CD4-positive, CD25-positive, alpha-beta regulatory T cell (primary cell): ENCODE data around the gene ZNF518A. TPM values are rescaled to one million over a fixed set of nuclear protein-coding genes. Genes with fewer than 3 reads are reported as not detected.

Experiments used
- ATAC-seq, 2 donors: fragments of 150-1000 bp; cut with Tn5 transposase; one replicate each; pipeline ENCODE4 v1.10.0; 2021; ENCODE audit warnings: low read depth in 2 of 2, moderate number of reproducible peaks in 2 of 2, moderate library complexity in 1 of 2
- DNase-seq, 3 donors: peaks; one replicate each; pipeline versions ENCODE4 v3.0.0 to v3.0.0-alpha.2; 2012 to 2022; ENCODE audit warnings: mixed read lengths in 1 of 3
- H3K27ac ChIP-seq: one replicate; pipeline ENCODE4 v1.7.0; 2013; ENCODE audit warnings: mild to moderate bottlenecking, low read length; ENCODE audit not compliant: insufficient read depth, poor library complexity, severe bottlenecking
- H3K27me3 ChIP-seq: one replicate; pipeline ENCODE4 v1.7.0; 2013; ENCODE audit warnings: low read length; ENCODE audit not compliant: control insufficient read depth, insufficient read depth
- H3K36me3 ChIP-seq: one replicate; pipeline ENCODE4 v1.7.0; 2013; ENCODE audit warnings: mild to moderate bottlenecking, low read length, moderate library complexity; ENCODE audit not compliant: control insufficient read depth, insufficient read depth
- H3K4me1 ChIP-seq: 2 replicates; pipeline ENCODE4 v1.7.0; 2013; ENCODE audit warnings: mild to moderate bottlenecking, low read length; ENCODE audit not compliant: insufficient read depth, control insufficient read depth, poor library complexity, severe bottlenecking
- H3K4me3 ChIP-seq: one replicate; pipeline ENCODE4 v1.7.0; 2013; ENCODE audit warnings: low read depth, mild to moderate bottlenecking, low read length, moderate library complexity
- H3K9me3 ChIP-seq, 2 experiments: 1 replicate in 1 of 2; 2 replicates in 1 of 2; pipeline ENCODE4 v1.7.0; 2013; ENCODE audit warnings: low read length in 2 of 2, mild to moderate bottlenecking in 1 of 2, moderate library complexity in 1 of 2; ENCODE audit not compliant: control insufficient read depth in 2 of 2
- H3K27ac Mint-ChIP-seq, 3 donors: one replicate each; pipeline ENCODE4 v1.8.0; 2020 to 2022; ENCODE audit warnings: mild to moderate bottlenecking in 3 of 3, mixed read lengths in 3 of 3, moderate library complexity in 2 of 3
- H3K27me3 Mint-ChIP-seq: one replicate; pipeline ENCODE4 v1.8.0; 2022; ENCODE audit warnings: mild to moderate bottlenecking, mixed read lengths
- H3K36me3 Mint-ChIP-seq: one replicate; pipeline ENCODE4 v1.8.0; 2020; ENCODE audit warnings: mixed read lengths
- H3K4me1 Mint-ChIP-seq, 4 donors: one replicate each; pipeline ENCODE4 v1.8.0; 2020 to 2022; ENCODE audit warnings: mixed read lengths in 4 of 4, mild to moderate bottlenecking in 1 of 4
- H3K4me3 Mint-ChIP-seq, 4 donors: one replicate each; pipeline ENCODE4 v1.8.0; 2020 to 2022; ENCODE audit warnings: mild to moderate bottlenecking in 4 of 4, mixed read lengths in 4 of 4, moderate library complexity in 3 of 4
- H3K9me3 Mint-ChIP-seq, 7 donors: one replicate each; pipeline ENCODE4 v1.8.0; 2020 to 2022; ENCODE audit warnings: mixed read lengths in 7 of 7, mild to moderate bottlenecking in 3 of 7, moderate library complexity in 2 of 7
- polyA plus RNA-seq, 4 donors: library from polyadenylated mRNA; unstranded; fragments of 300-500 nt; fragmentation: Illumina TruSeq; gene quantifications; one replicate each; pipeline ENCODE4 v1.2.3, GENCODE V29; 2021
- total RNA-seq: library from RNA; stranded (reverse); gene quantifications from one replicate; pipeline ENCODE4 v1.2.3, GENCODE V29; 2022

ZNF518A gene
- total and polyA plus RNA-seq, 5 donors from 2014 or later, result 9.5 to 17.7 (median 13.3) TPM

GRCh38 chr10:96122824-96123223, 7.3 kb upstream of the ZNF518A start:
- Mint-ChIP-seq H3K4me3 (no peak overlapping the region), H3K36me3 (no peaks in the 10 kb centered on the region), H3K27ac (no peak overlapping the region), H3K27me3 (peaks cover 94% of the 10 kb centered on the region), H3K9me3 (peaks cover 0 to 10% (median 2%) of the 10 kb centered on the region in 7 donors), H3K4me1 (peaks cover 0 to 4% (median 0%) of the 10 kb centered on the region in 4 donors)
- no peak for ATAC-seq
- Histone ChIP-seq H3K4me1 (no peaks in the 10 kb centered on the region), H3K36me3 (no peaks in the 10 kb centered on the region), H3K9me3 (peaks cover 0 to under 1% of the 10 kb centered on the region in 2 experiments), H3K4me3 (no peak overlapping the region), H3K27me3 (peaks cover 47% of the 10 kb centered on the region), H3K27ac (no peak overlapping the region)
- peak in 1 of 3 donors; percentile 31 for DNase-seq

GRCh38 chr10:96124230-96125141, 5.6 kb upstream of the ZNF518A start:
- Mint-ChIP-seq H3K4me1 (peaks cover 0 to 4% (median 3%) of the 10 kb centered on the region in 4 donors), H3K9me3 (peaks cover 0 to 17% (median 7%) of the 10 kb centered on the region in 7 donors), H3K36me3 (peaks cover 3% of the 10 kb centered on the region), H3K4me3 (no peak overlapping the region), H3K27me3 (peaks cover 86% of the 10 kb centered on the region), H3K27ac (no peak overlapping the region)
- Histone ChIP-seq H3K9me3 (peaks cover 7 to 16% of the 10 kb centered on the region in 2 experiments), H3K27me3 (peaks cover 53% of the 10 kb centered on the region), H3K36me3 (no peaks in the 10 kb centered on the region), H3K4me3 (no peak overlapping the region), H3K4me1 (peaks cover 2% of the 10 kb centered on the region), H3K27ac (no peak overlapping the region)
- peak in 1 of 2 donors; percentile 14 for ATAC-seq
- DNase-seq, result peak in 1 of 3 donors; percentile 22

- DNase-seq (no peak), ATAC-seq (no peak)
- H3K4me1 Mint-ChIP-seq, result peaks cover 3 to 6% (median 4%) of the 10 kb centered on the region in 4 donors
- Histone ChIP-seq H3K36me3 (no peaks in the 10 kb centered on the region), H3K4me1 (peaks cover 4% of the 10 kb centered on the region), H3K27ac (no peak overlapping the region), H3K9me3 (peaks cover 7 to 19% of the 10 kb centered on the region in 2 experiments), H3K4me3 (no peak overlapping the region), H3K27me3 (peaks cover 50% of the 10 kb centered on the region)
- peaks cover 87% of the 10 kb centered on the region for H3K27me3 Mint-ChIP-seq
- peaks cover 3% of the 10 kb centered on the region for H3K36me3 Mint-ChIP-seq
- H3K9me3 Mint-ChIP-seq, result peaks cover 0 to 19% (median 7%) of the 10 kb centered on the region in 7 donors
- no peak overlapping the region for H3K27ac Mint-ChIP-seq
- no peak overlapping the region for H3K4me3 Mint-ChIP-seq
Observed at GRCh38 chr10:96125142-96125515, 5.0 kb upstream of the ZNF518A start.

GRCh38 chr10:96130326-96130995, 364 bp downstream of the ZNF518A start:
- Mint-ChIP-seq H3K4me1 (peaks cover 8 to 24% (median 18%) of the 10 kb centered on the region in 4 donors), H3K9me3 (peaks cover 0 to 19% (median 5%) of the 10 kb centered on the region in 7 donors), H3K27ac (peak overlapping the region; percentile 99), H3K27me3 (peaks cover 46% of the 10 kb centered on the region), H3K4me3 (peak overlapping the region; percentile 96 to 98 (median 98)), H3K36me3 (peaks cover 26% of the 10 kb centered on the region)
- peaks cover 28% of the 10 kb centered on the region for H3K27me3 ChIP-seq
- peak overlapping the region; percentile 97 for H3K27ac ChIP-seq
- ATAC-seq, result peak; percentile 52 to 64
- peak overlapping the region; percentile 91 for H3K4me3 ChIP-seq
- peaks cover 7 to 19% of the 10 kb centered on the region in 2 experiments for H3K9me3 ChIP-seq
- peaks cover 25% of the 10 kb centered on the region for H3K36me3 ChIP-seq
- DNase-seq, result peak in 2 of 3 donors; percentile 53 to 90
- H3K4me1 ChIP-seq, result peaks cover 12% of the 10 kb centered on the region

- Mint-ChIP-seq H3K4me3 (peak overlapping the region; percentile 96 to 98 (median 98)), H3K27me3 (peaks cover 34% of the 10 kb centered on the region), H3K4me1 (peaks cover 8 to 24% (median 19%) of the 10 kb centered on the region in 4 donors), H3K9me3 (peaks cover 0 to 13% (median 5%) of the 10 kb centered on the region in 7 donors), H3K27ac (no peak overlapping the region), H3K36me3 (peaks cover 32% of the 10 kb centered on the region)
- Histone ChIP-seq H3K9me3 (peaks cover 7 to 19% of the 10 kb centered on the region in 2 experiments), H3K27ac (no peak overlapping the region), H3K36me3 (peaks cover 30% of the 10 kb centered on the region), H3K27me3 (peaks cover 22% of the 10 kb centered on the region), H3K4me3 (peak overlapping the region; percentile 91), H3K4me1 (peaks cover 12% of the 10 kb centered on the region)
- no peak for DNase-seq
- ATAC-seq, result no peak
Observed at GRCh38 chr10:96131621-96132020, 1.5 kb downstream of the ZNF518A start.

- Mint-ChIP-seq H3K27me3 (peaks cover 19% of the 10 kb centered on the region), H3K27ac (no peak overlapping the region), H3K4me1 (peaks cover 20 to 29% (median 23%) of the 10 kb centered on the region in 4 donors), H3K36me3 (peaks cover 45% of the 10 kb centered on the region), H3K9me3 (peaks cover 0 to 12% (median 2%) of the 10 kb centered on the region in 7 donors), H3K4me3 (no peak overlapping the region)
- H3K4me1 ChIP-seq, result peaks cover 12% of the 10 kb centered on the region
- H3K4me3 ChIP-seq, result no peak overlapping the region
- no peak for DNase-seq
- ATAC-seq, result no peak
- peaks cover 41% of the 10 kb centered on the region for H3K36me3 ChIP-seq
- peaks cover 7% of the 10 kb centered on the region for H3K27me3 ChIP-seq
- H3K9me3 ChIP-seq, result peaks cover 7 to 15% of the 10 kb centered on the region in 2 experiments
- no peak overlapping the region for H3K27ac ChIP-seq
Observed at GRCh38 chr10:96133135-96133534, 3.0 kb downstream of the ZNF518A start.

DNA sequence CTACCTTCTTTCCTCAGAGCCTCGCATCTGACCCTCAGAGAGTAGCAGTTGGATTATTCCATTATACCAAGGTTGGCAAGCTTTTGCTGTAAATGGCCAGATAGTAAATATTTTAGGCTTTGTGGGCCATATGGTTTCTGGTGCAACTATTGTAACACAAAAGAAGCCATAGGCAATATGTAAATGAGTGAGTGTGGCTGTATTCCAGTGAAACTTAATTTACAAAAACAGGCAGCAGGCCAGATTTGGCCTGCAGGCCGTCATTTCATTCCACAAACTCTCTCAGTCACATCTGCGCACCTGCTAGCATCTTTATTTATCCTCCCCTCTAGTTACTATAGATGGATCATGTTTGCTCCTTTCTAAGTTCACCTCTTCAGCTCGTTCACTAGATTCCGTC, 6.7 kb downstream of the ZNF518A start:
- H3K4me3 Mint-ChIP-seq, result no peak overlapping the region
- Histone ChIP-seq H3K9me3 (no peaks in the 10 kb centered on the region), H3K36me3 (peaks cover 65% of the 10 kb centered on the region), H3K4me1 (peaks cover under 1% of the 10 kb centered on the region), H3K27ac (no peak overlapping the region), H3K4me3 (no peak overlapping the region), H3K27me3 (no peaks in the 10 kb centered on the region)
- peaks cover 6 to 26% (median 14%) of the 10 kb centered on the region in 4 donors for H3K4me1 Mint-ChIP-seq
- no peaks in the 10 kb centered on the region for H3K9me3 Mint-ChIP-seq
- no peak overlapping the region for H3K27ac Mint-ChIP-seq
- H3K27me3 Mint-ChIP-seq, result no peaks in the 10 kb centered on the region
- peaks cover 72% of the 10 kb centered on the region for H3K36me3 Mint-ChIP-seq
- DNase-seq, result no peak
- no peak for ATAC-seq
